ENCODE measurements around the gene ITPRIP. TPM values are rescaled to one million over a fixed set of nuclear protein-coding genes. Genes with fewer than 3 reads are reported as not detected.

ITPRIP gene
- total and polyA plus RNA-seq, 8 donors: 16.6 to 29.2 (median 17.9) TPM

DNA sequence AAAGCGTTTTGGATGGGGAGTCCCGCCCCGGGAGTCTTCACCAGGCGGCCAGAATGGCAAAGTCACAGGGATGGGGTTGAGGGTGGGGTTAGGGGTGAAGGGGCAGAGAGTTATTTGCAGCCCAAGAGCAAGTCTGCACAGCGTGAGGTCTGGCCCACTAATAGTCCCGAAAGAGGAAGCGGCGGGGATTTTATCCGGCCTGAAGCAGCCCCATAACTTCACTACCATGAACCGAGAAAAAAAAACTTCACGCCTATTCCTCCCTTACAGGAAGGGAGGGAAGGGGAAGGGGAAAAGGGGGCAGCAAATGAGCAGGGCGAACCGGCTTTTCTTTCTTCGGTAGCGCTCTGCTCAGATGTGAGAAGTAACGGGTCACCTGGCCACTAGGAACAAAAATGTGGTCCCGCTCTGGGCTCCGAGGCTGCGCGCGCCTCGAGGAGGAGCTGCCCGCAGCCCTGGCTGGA lies 712 bp downstream of the ITPRIP start:
- Histone ChIP-seq H3K27ac (peak overlapping the region; percentile 98 to 100), H3K36me3 (peaks cover 0 to 11% of the 10 kb centered on the region in 2 donors), H3K27me3 (no peaks in the 10 kb centered on the region), H3K4me3 (peak overlapping the region; percentile 94), H3K4me1 (peaks cover 26 to 66% of the 10 kb centered on the region in 2 donors), H3K9me3 (no peaks in the 10 kb centered on the region)
- DNase-seq: peak in 2 of 4 donors; percentile 70 to 72
- peak; percentile 35 for ATAC-seq
- intact Hi-C loops (cut with DNase I): no loop called here
- no peak for TF ChIP-seq CTCF (IDR thresholded peaks at IDR 0.05)

GRCh38 chr10:104336821-104337467 lies 1.3 kb downstream of the ITPRIP start:
- intact Hi-C loops (cut with DNase I): no loop called here
- peak in 1 of 4 donors; percentile 48 for DNase-seq
- H3K4me3 ChIP-seq: peak overlapping the region; percentile 94
- peaks cover 32 to 72% of the 10 kb centered on the region in 2 donors for H3K4me1 ChIP-seq
- H3K9me3 ChIP-seq: no peaks in the 10 kb centered on the region
- H3K27ac ChIP-seq: peak overlapping the region; percentile 98 to 100
- TF ChIP-seq CTCF (IDR thresholded peaks at IDR 0.05): no peak
- H3K27me3 ChIP-seq: no peaks in the 10 kb centered on the region
- H3K36me3 ChIP-seq: peaks cover 0 to 11% of the 10 kb centered on the region in 2 donors
- ATAC-seq: peak; percentile 3

- peak overlapping the region; percentile 13 to 100 for H3K27ac ChIP-seq
- peak overlapping the region in 1 of 2 donors; percentile 94 for H3K4me3 ChIP-seq
- no peak for TF ChIP-seq CTCF (IDR thresholded peaks at IDR 0.05)
- no peak for ATAC-seq
- H3K36me3 ChIP-seq: peaks cover 0 to 11% of the 10 kb centered on the region in 2 donors
- peaks cover 45 to 83% of the 10 kb centered on the region in 2 donors for H3K4me1 ChIP-seq
- H3K27me3 ChIP-seq: no peaks in the 10 kb centered on the region
- intact Hi-C loops (cut with DNase I): no loop called here
- DNase-seq: peak in 2 of 4 donors; percentile 29 to 74
- no peaks in the 10 kb centered on the region for H3K9me3 ChIP-seq
Measured at GRCh38 chr10:104334965-104335650, 3.2 kb downstream of the ITPRIP start.

DNA sequence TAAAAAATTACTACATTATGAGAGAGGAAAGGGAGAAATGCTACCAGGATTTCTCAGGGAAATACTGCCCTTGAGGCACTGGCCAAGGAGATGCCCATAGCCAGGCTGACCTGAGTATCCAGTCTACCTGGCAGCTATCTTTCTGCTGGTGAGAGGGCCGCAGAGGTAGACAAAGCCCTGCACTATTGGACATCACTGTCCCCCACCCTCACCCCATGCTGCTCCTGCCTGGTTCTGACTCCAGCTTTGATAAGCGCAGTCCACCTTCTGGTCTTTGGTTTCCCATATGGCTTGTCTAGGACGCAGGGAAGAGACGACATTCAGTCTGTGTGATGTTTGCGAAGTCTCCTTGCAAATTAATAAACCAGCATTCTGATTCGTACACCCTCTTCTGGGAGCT lies 3.7 kb downstream of the ITPRIP start:
- peaks cover 0 to 11% of the 10 kb centered on the region in 2 donors for H3K36me3 ChIP-seq
- DNase-seq: no peak
- peak overlapping the region in 1 of 2 donors; percentile 94 for H3K4me3 ChIP-seq
- H3K27ac ChIP-seq: peak overlapping the region; percentile 13 to 100
- peaks cover 47 to 83% of the 10 kb centered on the region in 2 donors for H3K4me1 ChIP-seq
- ATAC-seq: no peak
- intact Hi-C loops (cut with DNase I): no loop called here
- no peak for TF ChIP-seq CTCF (IDR thresholded peaks at IDR 0.05)
- H3K9me3 ChIP-seq: no peaks in the 10 kb centered on the region
- H3K27me3 ChIP-seq: no peaks in the 10 kb centered on the region

DNA sequence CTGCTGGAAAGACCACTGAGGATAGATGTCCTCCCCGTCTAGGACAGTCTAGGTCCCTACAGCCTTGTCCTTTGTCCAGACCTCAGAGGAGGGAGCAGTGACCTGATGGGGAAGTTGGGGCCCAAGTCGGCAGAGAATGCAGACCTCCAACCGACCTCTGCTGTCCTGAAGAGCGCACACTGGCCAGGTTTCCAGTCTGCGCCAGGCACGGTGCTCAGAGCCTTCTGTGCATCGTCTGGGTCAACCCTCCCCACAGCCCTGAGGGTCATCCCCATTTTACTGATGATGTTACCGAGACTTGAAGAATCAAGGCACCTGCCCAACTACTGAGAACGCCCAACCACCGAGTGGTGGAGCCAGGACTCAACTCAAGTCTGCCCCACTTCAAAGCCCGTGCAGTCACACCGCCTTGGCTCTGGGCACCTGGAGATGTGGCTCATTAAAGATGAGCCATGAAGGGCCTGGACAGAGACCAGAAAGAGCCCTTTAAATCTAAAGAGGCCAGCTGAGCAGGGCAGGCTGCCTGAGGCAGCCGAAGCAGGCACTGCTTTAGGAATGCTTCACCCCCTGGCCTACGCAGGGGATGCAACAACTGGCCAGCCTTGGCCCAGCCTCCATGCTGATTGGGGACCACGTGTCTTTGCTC lies 4.4 kb downstream of the ITPRIP start:
- no peaks in the 10 kb centered on the region for H3K9me3 ChIP-seq
- no peak for ATAC-seq
- no peaks in the 10 kb centered on the region for H3K27me3 ChIP-seq
- intact Hi-C loops (cut with DNase I): no loop called here
- H3K36me3 ChIP-seq: peaks cover 0 to 11% of the 10 kb centered on the region in 2 donors
- no peak overlapping the region for H3K4me3 ChIP-seq
- DNase-seq: no peak
- H3K4me1 ChIP-seq: peaks cover 51 to 83% of the 10 kb centered on the region in 2 donors
- no peak for TF ChIP-seq CTCF (IDR thresholded peaks at IDR 0.05)
- H3K27ac ChIP-seq: peak overlapping the region in 1 of 2 donors; percentile 100

Measured in left lung (tissue), 10 donors.